H9 (cell line): ENCODE measurements around the gene LBHD2. TPM values are rescaled to one million over a fixed set of nuclear protein-coding genes. Genes with fewer than 3 reads are reported as not detected.

Source experiments
- DNase-seq: peaks from one replicate; pipeline ENCODE4 v3.0.0-alpha.2; 2017
- H2AFZ ChIP-seq: one replicate; pipeline ENCODE4 v1.6.1; 2013; ENCODE audit warnings: mild to moderate bottlenecking, low read length, control low read depth, moderate library complexity
- H2AK5ac ChIP-seq: 2 replicates; pipeline ENCODE4 v1.6.1; 2013; ENCODE audit warnings: low read length, control low read depth, mixed read lengths; ENCODE audit not compliant: insufficient read length
- H2BK120ac ChIP-seq: one replicate; pipeline ENCODE4 v1.6.1; 2013; ENCODE audit warnings: low read depth, mild to moderate bottlenecking, low read length, control low read depth, inconsistent platforms; ENCODE audit not compliant: poor library complexity, severe bottlenecking
- H2BK12ac ChIP-seq: 2 replicates; pipeline ENCODE4 v1.6.1; 2013; ENCODE audit warnings: low read length, control low read depth, mixed read lengths, low read depth; ENCODE audit not compliant: insufficient read length
- H2BK15ac ChIP-seq: 2 replicates; pipeline ENCODE4 v1.6.1; 2013; ENCODE audit warnings: low read depth, low read length, control low read depth
- H2BK20ac ChIP-seq: one replicate; pipeline ENCODE4 v1.6.1; 2013; ENCODE audit warnings: low read depth, mild to moderate bottlenecking, low read length, control low read depth, inconsistent platforms; ENCODE audit not compliant: poor library complexity, severe bottlenecking
- H2BK5ac ChIP-seq: 2 replicates; pipeline ENCODE4 v1.6.1; 2013; ENCODE audit warnings: low read length, control low read depth, mixed read lengths; ENCODE audit not compliant: insufficient read length
- H3K14ac ChIP-seq: 2 replicates; pipeline ENCODE4 v1.6.1; 2013; ENCODE audit warnings: low read length, control low read depth; ENCODE audit not compliant: insufficient read depth
- H3K18ac ChIP-seq: 2 replicates; pipeline ENCODE4 v1.6.1; 2013; ENCODE audit warnings: low read depth, mild to moderate bottlenecking, mixed read lengths, low read length, control low read depth; ENCODE audit not compliant: insufficient read length
- H3K23ac ChIP-seq: 2 replicates; pipeline ENCODE4 v1.6.1; 2013; ENCODE audit warnings: low read length, control low read depth, mixed read lengths, low read depth; ENCODE audit not compliant: insufficient read length
- H3K23me2 ChIP-seq: 2 replicates; pipeline ENCODE4 v1.6.1; 2013; ENCODE audit warnings: low read depth, mild to moderate bottlenecking, mixed read lengths, low read length, control low read depth; ENCODE audit not compliant: insufficient read length, poor library complexity, severe bottlenecking
- H3K27ac ChIP-seq: 2 replicates; pipeline ENCODE4 v1.5.1; 2013; ENCODE audit warnings: low read length, control low read depth, mixed read lengths, low read depth; ENCODE audit not compliant: insufficient read length
- H3K27me3 ChIP-seq: 2 replicates; pipeline ENCODE4 v1.6.1; 2013; ENCODE audit warnings: low read length, control low read depth, inconsistent platforms; ENCODE audit not compliant: insufficient read depth
- H3K4ac ChIP-seq: 2 replicates; pipeline ENCODE4 v1.6.1; 2013; ENCODE audit warnings: low read depth, mild to moderate bottlenecking, control low read depth, inconsistent platforms, low read length, moderate library complexity
- H3K4me1 ChIP-seq: 2 replicates; pipeline ENCODE4 v1.6.1; 2013; ENCODE audit warnings: low read length, control low read depth, inconsistent platforms; ENCODE audit not compliant: insufficient read depth
- H3K4me2 ChIP-seq: 2 replicates; pipeline ENCODE4 v1.6.1; 2013; ENCODE audit warnings: low read length, control low read depth, mixed read lengths; ENCODE audit not compliant: insufficient read length, insufficient read depth
- H3K56ac ChIP-seq: 2 replicates; pipeline ENCODE4 v1.6.1; 2013; ENCODE audit warnings: low read depth, mild to moderate bottlenecking, mixed read lengths, low read length, control low read depth; ENCODE audit not compliant: insufficient read length
- H3K79me1 ChIP-seq: 2 replicates; pipeline ENCODE4 v1.6.1; 2013; ENCODE audit warnings: low read depth, mild to moderate bottlenecking, moderate library complexity, low read length, control low read depth, inconsistent platforms; ENCODE audit not compliant: insufficient read depth, poor library complexity, severe bottlenecking
- H3K79me2 ChIP-seq: 2 replicates; pipeline ENCODE4 v1.6.1; 2013; ENCODE audit warnings: low read length, control low read depth, inconsistent platforms; ENCODE audit not compliant: insufficient read depth
- H3K9ac ChIP-seq: 2 replicates; pipeline ENCODE4 v1.6.1; 2013; ENCODE audit warnings: low read length, control low read depth, mixed read lengths; ENCODE audit not compliant: insufficient read length; ENCODE audit errors: extremely low read depth
- H3K9me3 ChIP-seq: one replicate; pipeline ENCODE4 v1.6.1; 2013; ENCODE audit warnings: low read depth, low read length, inconsistent platforms; ENCODE audit not compliant: control insufficient read depth
- H3T11ph ChIP-seq: one replicate; pipeline ENCODE4 v1.6.1; 2013; ENCODE audit warnings: mild to moderate bottlenecking, low read length, control low read depth, inconsistent platforms
- H4K20me1 ChIP-seq: one replicate; pipeline ENCODE4 v1.6.1; 2013; ENCODE audit not compliant: control insufficient read depth, insufficient read length, insufficient read depth
- H4K5ac ChIP-seq: 2 replicates; pipeline ENCODE4 v1.6.1; 2013; ENCODE audit warnings: low read depth, mild to moderate bottlenecking, mixed read lengths, low read length, control low read depth; ENCODE audit not compliant: insufficient read length
- H4K8ac ChIP-seq: replicated peaks from 2 replicates; pipeline ENCODE4 v1.6.1; 2013; ENCODE audit warnings: low read length, control low read depth, mixed read lengths, low read depth; ENCODE audit not compliant: insufficient read length
- H4K91ac ChIP-seq: 2 replicates; pipeline ENCODE4 v1.6.1; 2013; ENCODE audit warnings: low read depth, mild to moderate bottlenecking, moderate library complexity, mixed read lengths, low read length, control low read depth; ENCODE audit not compliant: insufficient read length
- H3K27ac Mint-ChIP-seq, 3 experiments: 2 replicates in 2 of 3; 3 replicates in 1 of 3; pipeline ENCODE4 v1.8.0; 2020 to 2021; ENCODE audit warnings: mixed read lengths in 3 of 3, mild to moderate bottlenecking in 1 of 3, moderate library complexity in 1 of 3
- H3K27me3 Mint-ChIP-seq: 2 replicates; pipeline ENCODE4 v1.8.0; 2021; ENCODE audit warnings: low read depth, mild to moderate bottlenecking, moderate library complexity, mixed read lengths
- H3K36me3 Mint-ChIP-seq, 3 experiments: 2 replicates in 2 of 3; 3 replicates in 1 of 3; pipeline ENCODE4 v1.8.0; 2020 to 2021; ENCODE audit warnings: low read depth in 3 of 3, mixed read lengths in 3 of 3; ENCODE audit not compliant: insufficient read depth in 1 of 3
- H3K4me1 Mint-ChIP-seq, 2 experiments: 2 replicates each; pipeline ENCODE4 v1.8.0; 2020; ENCODE audit warnings: mixed read lengths in 2 of 2
- H3K4me3 Mint-ChIP-seq, 2 experiments: 2 replicates in 1 of 2; 3 replicates in 1 of 2; pipeline ENCODE4 v1.8.0; 2020 to 2021; ENCODE audit warnings: mild to moderate bottlenecking in 2 of 2, mixed read lengths in 2 of 2, moderate library complexity in 1 of 2
- H3K9me3 Mint-ChIP-seq, 2 experiments: 2 replicates in 1 of 2; 3 replicates in 1 of 2; pipeline ENCODE4 v1.8.0; 2020; ENCODE audit warnings: mild to moderate bottlenecking in 2 of 2, mixed read lengths in 2 of 2, moderate library complexity in 1 of 2
- WGBS: extraction: QIAGEN DNeasy Blood & Tissue Kit; methylation state at CpG from one replicate; pipeline ENCODE4 v1.1.7; 2013; ENCODE audit warnings: missing lambda C conversion rate, low lambda C conversion rate, mixed read lengths; ENCODE audit not compliant: insufficient read length; ENCODE audit errors: extremely low coverage; 5-methylcytosine and 5-hydroxymethylcytosine counted together
- total RNA-seq: library from RNA; stranded (reverse); gene quantifications from 2 replicates; pipeline ENCODE4 v1.2.1, GENCODE V29; 2021
- TF ChIP-seq, protein P1 (sequence below): fragments of 200-600 bp; sonication (generic); conservative IDR thresholded peaks from 3 replicates; pipeline ENCODE4 v1.8.0; 2021; ENCODE audit warnings: antibody characterized with exemption, mild to moderate bottlenecking

LBHD2 gene
- total RNA-seq, 1 experiment from 2014 or later = not detected

DNA sequence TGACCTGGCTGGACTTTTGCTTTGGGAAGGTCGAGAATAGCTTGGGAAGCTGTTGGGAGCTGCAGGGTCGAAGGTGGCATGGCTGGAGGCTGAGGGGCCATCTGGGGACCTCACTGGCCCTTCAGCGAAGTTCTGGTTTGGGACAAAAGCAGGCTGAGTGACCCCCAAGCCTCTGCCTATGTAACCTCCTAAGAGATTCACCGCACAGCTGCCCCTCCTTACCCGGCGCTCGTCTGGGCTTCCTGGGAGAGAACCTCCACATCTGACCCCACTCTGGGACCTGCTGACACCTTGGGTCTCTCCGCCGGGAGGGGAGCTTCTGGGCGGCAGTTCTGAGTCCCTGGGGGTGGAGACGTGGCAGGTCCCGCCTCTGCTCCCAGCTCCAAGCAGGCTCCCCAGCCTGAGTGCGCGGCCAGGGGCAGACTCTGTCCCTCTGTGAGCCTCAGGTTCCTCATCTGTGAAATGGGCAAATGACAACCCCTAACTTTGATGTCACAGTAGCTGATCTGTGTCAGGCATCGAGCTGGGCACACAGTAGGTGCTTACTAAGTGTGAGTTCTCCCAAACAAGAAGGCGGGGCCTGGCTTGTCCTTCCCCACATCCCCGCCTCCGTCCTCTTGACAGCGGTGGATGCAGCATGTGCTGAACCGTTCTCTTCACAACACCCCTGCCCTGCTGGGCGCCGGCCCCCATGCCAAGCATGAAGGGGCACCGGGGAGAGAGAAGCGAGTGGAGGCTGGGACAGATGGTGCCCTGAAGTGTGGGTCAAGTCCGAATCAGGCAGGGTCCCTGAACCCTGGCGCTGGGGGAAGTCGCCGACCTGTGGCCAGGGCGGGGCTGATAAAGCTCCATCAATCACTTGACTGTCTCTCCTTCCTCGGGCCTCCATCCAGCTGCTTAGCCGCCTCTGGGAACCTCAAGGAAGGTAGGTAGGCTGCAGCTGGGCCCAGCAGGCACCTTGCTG is 14.3 kb downstream of the LBHD2 start:
- no peaks in the 10 kb centered on the region for H4K20me1 ChIP-seq
- H3K36me3 Mint-ChIP-seq = no peaks in the 10 kb centered on the region
- H3K4me1 ChIP-seq = no peaks in the 10 kb centered on the region; the same call in 1 of the 2 replicates
- no peak overlapping the region for H3T11ph ChIP-seq
- no peaks in the 10 kb centered on the region for H3K9me3 ChIP-seq
- no peak overlapping the region for H3K14ac ChIP-seq
- H3K56ac ChIP-seq = no peak overlapping the region
- H2AK5ac ChIP-seq = no peak overlapping the region
- DNase-seq = no peak
- H3K27ac ChIP-seq = no peak overlapping the region
- no peaks in the 10 kb centered on the region for H3K9me3 Mint-ChIP-seq
- no peak overlapping the region for H3K9ac ChIP-seq
- WGBS = no CpG with 5 or more reads among the region's 31 CpGs
- H4K91ac ChIP-seq = no peak overlapping the region
- H3K27ac Mint-ChIP-seq = no peak overlapping the region
- no peak overlapping the region for H4K5ac ChIP-seq
- no peak overlapping the region for H2BK12ac ChIP-seq
- H2BK15ac ChIP-seq = no peak overlapping the region
- no peaks in the 10 kb centered on the region for H3K23me2 ChIP-seq
- peaks cover 15% of the 10 kb centered on the region for H3K27me3 Mint-ChIP-seq
- peaks cover 13 to 44% of the 10 kb centered on the region in 2 experiments for H3K4me1 Mint-ChIP-seq
- H3K18ac ChIP-seq = no peak overlapping the region
- H2BK120ac ChIP-seq = no peak overlapping the region
- H3K79me2 ChIP-seq = no peaks in the 10 kb centered on the region
- H2AFZ ChIP-seq = no peak overlapping the region
- no peak overlapping the region for H2BK20ac ChIP-seq
- TF ChIP-seq, protein P1, sequence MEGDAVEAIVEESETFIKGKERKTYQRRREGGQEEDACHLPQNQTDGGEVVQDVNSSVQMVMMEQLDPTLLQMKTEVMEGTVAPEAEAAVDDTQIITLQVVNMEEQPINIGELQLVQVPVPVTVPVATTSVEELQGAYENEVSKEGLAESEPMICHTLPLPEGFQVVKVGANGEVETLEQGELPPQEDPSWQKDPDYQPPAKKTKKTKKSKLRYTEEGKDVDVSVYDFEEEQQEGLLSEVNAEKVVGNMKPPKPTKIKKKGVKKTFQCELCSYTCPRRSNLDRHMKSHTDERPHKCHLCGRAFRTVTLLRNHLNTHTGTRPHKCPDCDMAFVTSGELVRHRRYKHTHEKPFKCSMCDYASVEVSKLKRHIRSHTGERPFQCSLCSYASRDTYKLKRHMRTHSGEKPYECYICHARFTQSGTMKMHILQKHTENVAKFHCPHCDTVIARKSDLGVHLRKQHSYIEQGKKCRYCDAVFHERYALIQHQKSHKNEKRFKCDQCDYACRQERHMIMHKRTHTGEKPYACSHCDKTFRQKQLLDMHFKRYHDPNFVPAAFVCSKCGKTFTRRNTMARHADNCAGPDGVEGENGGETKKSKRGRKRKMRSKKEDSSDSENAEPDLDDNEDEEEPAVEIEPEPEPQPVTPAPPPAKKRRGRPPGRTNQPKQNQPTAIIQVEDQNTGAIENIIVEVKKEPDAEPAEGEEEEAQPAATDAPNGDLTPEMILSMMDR = no peak
- H3K4me3 Mint-ChIP-seq = peak overlapping the region in 1 of 2 experiments; percentile 28; a peak in 1 of 5 replicates
- no peak overlapping the region for H3K23ac ChIP-seq
- no peak overlapping the region for H3K4ac ChIP-seq
- no peak overlapping the region for H2BK5ac ChIP-seq
- no peaks in the 10 kb centered on the region for H3K27me3 ChIP-seq
- H3K4me2 ChIP-seq = no peak overlapping the region
- no peak overlapping the region for H4K8ac ChIP-seq
- no peaks in the 10 kb centered on the region for H3K79me1 ChIP-seq
